GM10266 (cell line): ENCODE data around the gene SUPT6H.
"Not testable (repeated sequence)": the region's sequence is repeated elsewhere in the genome, so short reads cannot be mapped to it uniquely, and the experiment has no call there.

Experiments used
- DNase-seq: peaks from one replicate; pipeline ENCODE4 v3.0.0; 2012; ENCODE audit errors: extremely low spot score
- CTCF ChIP-seq: IDR thresholded peaks from 2 replicates; pipeline ENCODE4 v1.5.1; 2012; ENCODE audit warnings: mild to moderate bottlenecking, low read depth; ENCODE audit not compliant: control insufficient read depth, insufficient read depth; ENCODE audit errors: missing control alignments

SUPT6H gene

GRCh38 chr17:28648698-28649097, 13.3 kb upstream of the SUPT6H start:
- no peak for DNase-seq
- TF ChIP-seq CTCF = no peak

GRCh38 chr17:28655160-28655559, 6.8 kb upstream of the SUPT6H start:
- no peak for DNase-seq
- TF ChIP-seq CTCF = no peak

- no peak for TF ChIP-seq CTCF
- DNase-seq = no peak
Observed at GRCh38 chr17:28657756-28658155, 4.2 kb upstream of the SUPT6H start.

- DNase-seq = not testable (repeated sequence)
Observed at GRCh38 chr17:28658342-28658741, 3.7 kb upstream of the SUPT6H start.

GRCh38 chr17:28658766-28659496, 3.1 kb upstream of the SUPT6H start:
- DNase-seq = not testable (repeated sequence)

GRCh38 chr17:28659497-28659881, 2.5 kb upstream of the SUPT6H start:
- DNase-seq = not testable (repeated sequence)

- no peak for TF ChIP-seq CTCF
Observed at GRCh38 chr17:28662527-28662829, 473 bp downstream of the SUPT6H start.

GRCh38 chr17:28663723-28664122, 1.7 kb downstream of the SUPT6H start:
- no peak for DNase-seq
- no peak for TF ChIP-seq CTCF

More at GRCh38 chr17:28662527-28662829, 473 bp downstream of the SUPT6H start:
- no peak for DNase-seq

- DNase-seq = no peak
- TF ChIP-seq CTCF = no peak
Observed at GRCh38 chr17:28665994-28666393, 4.0 kb downstream of the SUPT6H start.
